Type B pancreatic cell (in vitro differentiated cells): ENCODE results near the gene GRIK4. TPM values are rescaled to one million over a fixed set of nuclear protein-coding genes. Genes with fewer than 3 reads are reported as not detected.

Experiments used
- DNase-seq: peaks from one replicate; pipeline ENCODE4 v3.0.0; 2021; ENCODE audit warnings: mixed read lengths; ENCODE audit not compliant: unreplicated experiment; ENCODE audit errors: extremely low spot score
- H3K27ac Mint-ChIP-seq: 2 replicates; pipeline ENCODE4 v1.8.0; 2021; ENCODE audit warnings: mild to moderate bottlenecking, mixed read lengths
- H3K27me3 Mint-ChIP-seq: 2 replicates; pipeline ENCODE4 v1.8.0; 2021; ENCODE audit warnings: mixed read lengths
- H3K36me3 Mint-ChIP-seq: 2 replicates; pipeline ENCODE4 v1.8.0; 2021; ENCODE audit warnings: mixed read lengths
- H3K4me1 Mint-ChIP-seq: one replicate; pipeline ENCODE4 v1.8.0; 2021; ENCODE audit warnings: mixed read lengths; ENCODE audit not compliant: unreplicated experiment
- H3K4me3 Mint-ChIP-seq: 2 replicates; pipeline ENCODE4 v1.8.0; 2021; ENCODE audit warnings: mild to moderate bottlenecking, mixed read lengths
- H3K9me3 Mint-ChIP-seq: 2 replicates; pipeline ENCODE4 v1.8.0; 2021; ENCODE audit warnings: mixed read lengths
- total RNA-seq: library from RNA; stranded (reverse); gene quantifications from 2 replicates; pipeline ENCODE4 v1.2.1, GENCODE V29; 2021; ENCODE audit warnings: low replicate concordance
- TF ChIP-seq, protein P1 (sequence below): fragments of 200-600 bp; sonication (generic); conservative IDR thresholded peaks from 2 replicates; pipeline ENCODE4 v1.5.0; 2021; ENCODE audit warnings: antibody characterized with exemption, mild to moderate bottlenecking

Gene GRIK4
- total RNA-seq, 1 donor from 2014 or later = 0.72 TPM

DNA sequence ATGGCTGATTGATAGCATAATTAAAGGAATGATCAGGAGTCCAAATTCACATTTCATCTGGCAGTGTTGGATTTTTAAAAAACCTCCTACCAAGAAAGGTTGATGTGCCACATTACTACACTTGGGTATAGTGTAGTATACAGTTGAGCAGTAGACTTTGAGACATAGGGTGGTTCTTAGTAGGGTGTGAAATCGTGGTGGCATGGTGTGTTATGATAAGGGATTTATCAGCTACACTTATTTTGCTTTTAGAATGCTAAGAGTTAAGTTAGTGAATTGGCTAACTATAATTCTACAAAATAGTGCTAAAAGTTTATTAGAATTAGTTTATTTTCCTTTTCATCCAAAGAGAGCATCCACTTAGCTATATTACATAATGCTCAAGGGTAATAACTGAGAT is 525.5 kb downstream of the GRIK4 start:
- H3K4me1 Mint-ChIP-seq = peaks cover 42% of the 10 kb centered on the region
- H3K36me3 Mint-ChIP-seq = peaks cover 5% of the 10 kb centered on the region
- H3K27ac Mint-ChIP-seq = no peak overlapping the region
- no peak for DNase-seq
- H3K9me3 Mint-ChIP-seq = no peaks in the 10 kb centered on the region
- H3K4me3 Mint-ChIP-seq = no peak overlapping the region
- no peaks in the 10 kb centered on the region for H3K27me3 Mint-ChIP-seq
- TF ChIP-seq, protein P1, sequence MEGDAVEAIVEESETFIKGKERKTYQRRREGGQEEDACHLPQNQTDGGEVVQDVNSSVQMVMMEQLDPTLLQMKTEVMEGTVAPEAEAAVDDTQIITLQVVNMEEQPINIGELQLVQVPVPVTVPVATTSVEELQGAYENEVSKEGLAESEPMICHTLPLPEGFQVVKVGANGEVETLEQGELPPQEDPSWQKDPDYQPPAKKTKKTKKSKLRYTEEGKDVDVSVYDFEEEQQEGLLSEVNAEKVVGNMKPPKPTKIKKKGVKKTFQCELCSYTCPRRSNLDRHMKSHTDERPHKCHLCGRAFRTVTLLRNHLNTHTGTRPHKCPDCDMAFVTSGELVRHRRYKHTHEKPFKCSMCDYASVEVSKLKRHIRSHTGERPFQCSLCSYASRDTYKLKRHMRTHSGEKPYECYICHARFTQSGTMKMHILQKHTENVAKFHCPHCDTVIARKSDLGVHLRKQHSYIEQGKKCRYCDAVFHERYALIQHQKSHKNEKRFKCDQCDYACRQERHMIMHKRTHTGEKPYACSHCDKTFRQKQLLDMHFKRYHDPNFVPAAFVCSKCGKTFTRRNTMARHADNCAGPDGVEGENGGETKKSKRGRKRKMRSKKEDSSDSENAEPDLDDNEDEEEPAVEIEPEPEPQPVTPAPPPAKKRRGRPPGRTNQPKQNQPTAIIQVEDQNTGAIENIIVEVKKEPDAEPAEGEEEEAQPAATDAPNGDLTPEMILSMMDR = no peak

Other genes with a start within 250 kb of the GRIK4 start
- 3.3 and 11.6 TPM in 2 replicates for gene TLCD5, start 186.4 kb upstream of the GRIK4 start, total RNA-seq
- gene ARHGEF12, start 175.3 kb upstream of the GRIK4 start, total RNA-seq = 73.8 and 85.7 TPM in 2 replicates